Measurements from ENCODE around the gene KIAA1210.

The KIAA1210 gene

GRCh38 chrX:119090627-119091026 lies 37.0 kb downstream of the KIAA1210 start:
- no peak for DNase-seq

- no peak for DNase-seq
Observed at GRCh38 chrX:119089619-119090018, 38.0 kb downstream of the KIAA1210 start.

- no peak for DNase-seq
Observed at GRCh38 chrX:119087121-119087520, 40.5 kb downstream of the KIAA1210 start.

- DNase-seq, result no peak
Observed at GRCh38 chrX:119084766-119085165, 42.8 kb downstream of the KIAA1210 start.

GRCh38 chrX:119082278-119082677 lies 45.3 kb downstream of the KIAA1210 start:
- no peak for DNase-seq

- DNase-seq, result no peak
Observed at GRCh38 chrX:119075270-119076025, 52.2 kb downstream of the KIAA1210 start.

- no peak for DNase-seq
Observed at GRCh38 chrX:119073911-119074310, 53.7 kb downstream of the KIAA1210 start.

- DNase-seq, result no peak
Observed at GRCh38 chrX:119073200-119073905, 54.3 kb downstream of the KIAA1210 start.

- DNase-seq, result no peak
Observed at GRCh38 chrX:119072744-119073143, 54.9 kb downstream of the KIAA1210 start, which contains the start of gene CT47C1. CT47C1 (plus strand) TSS chrX:119072993; CDS start chrX:119073226, 233 bp downstream.

- no peak for DNase-seq
Observed at GRCh38 chrX:119071381-119071780, 56.2 kb downstream of the KIAA1210 start.

- no peak for DNase-seq
Observed at GRCh38 chrX:119069762-119070161, 57.9 kb downstream of the KIAA1210 start.

- DNase-seq, result no peak
Observed at GRCh38 chrX:119069128-119069527, 58.5 kb downstream of the KIAA1210 start.

- peak; percentile 36 for DNase-seq
Observed at GRCh38 chrX:119067023-119067739, 60.4 kb downstream of the KIAA1210 start.

GRCh38 chrX:119063428-119063827 lies 64.2 kb downstream of the KIAA1210 start:
- no peak for DNase-seq

- no peak for DNase-seq
Observed at GRCh38 chrX:119062750-119063374, 64.8 kb downstream of the KIAA1210 start.

GRCh38 chrX:119055687-119056086 lies 71.9 kb downstream of the KIAA1210 start:
- no peak for DNase-seq

- DNase-seq, result no peak
Observed at GRCh38 chrX:119045884-119046283, 81.7 kb downstream of the KIAA1210 start.

GRCh38 chrX:119042996-119043395 lies 84.6 kb downstream of the KIAA1210 start:
- no peak for DNase-seq

GRCh38 chrX:119042040-119042439 lies 85.6 kb downstream of the KIAA1210 start:
- DNase-seq, result no peak

- DNase-seq, result no peak
Observed at GRCh38 chrX:119041175-119041574, 86.4 kb downstream of the KIAA1210 start.

- DNase-seq, result no peak
Observed at GRCh38 chrX:119040432-119040831, 87.2 kb downstream of the KIAA1210 start.

GRCh38 chrX:119036107-119037029 lies 91.2 kb downstream of the KIAA1210 start:
- DNase-seq, result no peak
